Breast epithelium (tissue), 3 donors: ENCODE measurements around the gene PATJ.

Experiments
- CTCF ChIP-seq, 3 donors: fragments of 450-650 bp; IDR thresholded peaks; one replicate each; pipeline ENCODE4 v1.5.1; 2016 to 2017; ENCODE audit warnings: antibody characterized with exemption in 3 of 3, mild to moderate bottlenecking in 3 of 3, moderate library complexity in 3 of 3
- POLR2A ChIP-seq: fragments of 450-650 bp; IDR thresholded peaks from one replicate; pipeline ENCODE4 v1.6.1; 2016; ENCODE audit warnings: antibody characterized with exemption, mild to moderate bottlenecking, moderate library complexity
- POLR2AphosphoS5 ChIP-seq, 3 donors: sonication (generic); formaldehyde crosslinking; IDR thresholded peaks; one replicate each; pipeline ENCODE4 v1.6.1; 2017; ENCODE audit warnings: antibody characterized with exemption in 3 of 3

- TF ChIP-seq CTCF (IDR thresholded peaks at IDR 0.05) (no peak), POLR2A (no peak), POLR2AphosphoS5 (IDR thresholded peaks at IDR 0.05) (no peak)
Measured at GRCh38 chr1:62140666-62141065, 398.4 kb downstream of the PATJ start.
